Measurements from ENCODE around the gene CPEB3. TPM values are rescaled to one million over a fixed set of nuclear protein-coding genes. Genes with fewer than 3 reads are reported as not detected.

Gene CPEB3
- total and polyA plus RNA-seq, 2 donors (not counting 1 experiment from before 2014, with no cell fraction given): 0.37 to 0.66 TPM

- H3K4me3 ChIP-seq (replicated peaks in 1 of 4; ENCODE audit: control extremely low read depth in 1 of 4, insufficient read depth in 1 of 4, low read depth in 3 of 4, low read length in 4 of 4): no peak overlapping the region
- no peaks in the 10 kb centered on the region for H3K9me3 ChIP-seq (ENCODE audit: control insufficient read depth, insufficient read depth, low read depth, low read length)
- TF ChIP-seq EZH2 (IDR thresholded peaks at IDR 0.05; ENCODE audit: low read length, missing control alignments) (no peak), CTCF (conservative IDR thresholded peaks at IDR 0.05 in 1 of 2, IDR thresholded peaks at IDR 0.05 in 1 of 2; ENCODE audit: low read depth in 1 of 2, low read length in 2 of 2) (no peak)
- peaks cover 4% of the 10 kb centered on the region for H3K4me1 ChIP-seq (ENCODE audit: control insufficient read depth, extremely low read depth, insufficient read depth, low read length)
- no peak overlapping the region for H3K4me2 ChIP-seq (ENCODE audit: extremely low read depth, insufficient read depth, low read length)
- H3K79me2 ChIP-seq (ENCODE audit: control insufficient read depth, insufficient read depth, low read length): no peaks in the 10 kb centered on the region
- no peak for DNase-seq (ENCODE audit: low read depth in 2 of 2)
- H3K9ac ChIP-seq (ENCODE audit: insufficient read depth, low read length): no peak overlapping the region
- no peaks in the 10 kb centered on the region for H3K36me3 ChIP-seq (ENCODE audit: control insufficient read depth, insufficient read depth, low read length)
- H4K20me1 ChIP-seq (ENCODE audit: control insufficient read depth, extremely low read depth, insufficient read depth, low read length): no peaks in the 10 kb centered on the region
- no peak overlapping the region for H2AFZ ChIP-seq (ENCODE audit: low read length)
- no peak overlapping the region for H3K27ac ChIP-seq (ENCODE audit: insufficient read depth, low read length)
- no peaks in the 10 kb centered on the region for H3K27me3 ChIP-seq (ENCODE audit: control insufficient read depth, insufficient read depth, low read length)
Observed at GRCh38 chr10:92244796-92245195, 46.1 kb downstream of the CPEB3 start.

- DNase-seq (ENCODE audit: low read depth in 2 of 2): peak; percentile 69 to 71
- Histone ChIP-seq H3K36me3 (ENCODE audit: control insufficient read depth, insufficient read depth, low read length) (no peaks in the 10 kb centered on the region), H3K9ac (ENCODE audit: insufficient read depth, low read length) (no peak overlapping the region), H3K27ac (ENCODE audit: insufficient read depth, low read length) (no peak overlapping the region), H2AFZ (ENCODE audit: low read length) (no peak overlapping the region), H3K27me3 (ENCODE audit: control insufficient read depth, insufficient read depth, low read length) (no peaks in the 10 kb centered on the region), H3K9me3 (ENCODE audit: control insufficient read depth, insufficient read depth, low read depth, low read length) (no peaks in the 10 kb centered on the region), H3K79me2 (ENCODE audit: control insufficient read depth, insufficient read depth, low read length) (no peaks in the 10 kb centered on the region), H3K4me2 (ENCODE audit: extremely low read depth, insufficient read depth, low read length) (peak overlapping the region; percentile 28), H3K4me3 (replicated peaks in 1 of 4; ENCODE audit: control extremely low read depth in 1 of 4, insufficient read depth in 1 of 4, low read depth in 3 of 4, low read length in 4 of 4) (peak overlapping the region in 3 of 4 experiments; percentile 15 to 61 (median 34)), H4K20me1 (ENCODE audit: control insufficient read depth, extremely low read depth, insufficient read depth, low read length) (no peaks in the 10 kb centered on the region), H3K4me1 (ENCODE audit: control insufficient read depth, extremely low read depth, insufficient read depth, low read length) (peaks cover 4% of the 10 kb centered on the region)
- TF ChIP-seq EZH2 (IDR thresholded peaks at IDR 0.05; ENCODE audit: low read length, missing control alignments): no peak
- peak in 1 of 2 donors; percentile 1 for TF ChIP-seq CTCF (conservative IDR thresholded peaks at IDR 0.05 in 1 of 2, IDR thresholded peaks at IDR 0.05 in 1 of 2; ENCODE audit: low read depth in 1 of 2, low read length in 2 of 2)
Observed at GRCh38 chr10:92242910-92243671, 47.8 kb downstream of the CPEB3 start.

- H3K79me2 ChIP-seq (ENCODE audit: control insufficient read depth, insufficient read depth, low read length): no peaks in the 10 kb centered on the region
- H3K36me3 ChIP-seq (ENCODE audit: control insufficient read depth, insufficient read depth, low read length): no peaks in the 10 kb centered on the region
- no peak for TF ChIP-seq CTCF (conservative IDR thresholded peaks at IDR 0.05 in 1 of 2, IDR thresholded peaks at IDR 0.05 in 1 of 2; ENCODE audit: low read depth in 1 of 2, low read length in 2 of 2)
- no peak for TF ChIP-seq EZH2 (IDR thresholded peaks at IDR 0.05; ENCODE audit: low read length, missing control alignments)
- DNase-seq (ENCODE audit: low read depth in 2 of 2): no peak
- no peak overlapping the region for H3K4me2 ChIP-seq (ENCODE audit: extremely low read depth, insufficient read depth, low read length)
- no peaks in the 10 kb centered on the region for H3K9me3 ChIP-seq (ENCODE audit: control insufficient read depth, insufficient read depth, low read depth, low read length)
- no peak overlapping the region for H3K27ac ChIP-seq (ENCODE audit: insufficient read depth, low read length)
- no peaks in the 10 kb centered on the region for H3K27me3 ChIP-seq (ENCODE audit: control insufficient read depth, insufficient read depth, low read length)
- H4K20me1 ChIP-seq (ENCODE audit: control insufficient read depth, extremely low read depth, insufficient read depth, low read length): no peaks in the 10 kb centered on the region
- H3K4me1 ChIP-seq (ENCODE audit: control insufficient read depth, extremely low read depth, insufficient read depth, low read length): peaks cover 4% of the 10 kb centered on the region
- H3K9ac ChIP-seq (ENCODE audit: insufficient read depth, low read length): no peak overlapping the region
- no peak overlapping the region for H2AFZ ChIP-seq (ENCODE audit: low read length)
- H3K4me3 ChIP-seq (replicated peaks in 1 of 4; ENCODE audit: control extremely low read depth in 1 of 4, insufficient read depth in 1 of 4, low read depth in 3 of 4, low read length in 4 of 4): no peak overlapping the region
Observed at GRCh38 chr10:92242380-92242779, 48.5 kb downstream of the CPEB3 start.
